HepG2 (cell line): ENCODE data around the gene PLXNA4. TPM values are rescaled to one million over a fixed set of nuclear protein-coding genes. Genes with fewer than 3 reads are reported as not detected.

Source experiments
- ATAC-seq: fragments of 200-7000 bp; cut with Tn5 transposase; 3 replicates; pipeline ENCODE4 v1.9.1; 2020; ENCODE audit warnings: mild to moderate bottlenecking, moderate library complexity
- BruUV-seq: library from RNA; stranded (reverse); fragments of 400-500 nt; replicated peaks from 2 replicates; lab custom pipeline; 2021; lab: Mats Ljungman, UMichigan
- CTCF ChIA-PET: fragments of 300-600 bp; formaldehyde crosslinking; extraction: SDS; loops from one replicate; lab custom pipeline; 2021; ENCODE audit warnings: low total read pairs, inconsistent platforms, low intra/inter-chr PET ratio; lab: Yijun Ruan, JAX
- POLR2A ChIA-PET: fragments of 350-600 bp; sonication (Branson Sonifier 250); formaldehyde crosslinking; loops from one replicate; lab custom pipeline; 2020; ENCODE audit warnings: antibody characterized with exemption, inconsistent platforms; lab: Yijun Ruan, JAX
- DNase-seq: peaks from one replicate; pipeline ENCODE4 v3.0.0-alpha.2; 2015; ENCODE audit warnings: low spot score
- FAIRE-seq: peaks from 3 replicates; lab custom pipeline; 2011; peaks lifted over from hg19 to GRCh38; lab: Jason Lieb, UNC
- H2AFZ ChIP-seq: one replicate; pipeline ENCODE4 v1.6.1; 2011; ENCODE audit warnings: low read length, inconsistent platforms
- H3K27ac ChIP-seq: fragments of 300-600 bp; 3 replicates; pipeline ENCODE4 v1.8.0; 2011; ENCODE audit warnings: mixed run types, mild to moderate bottlenecking, mixed read lengths, low read length, inconsistent platforms; ENCODE audit not compliant: insufficient read depth; ENCODE audit errors: extremely low read length
- H3K27me3 ChIP-seq, 2 experiments: fragments of 200-600 bp in 1 of 2; 2 replicates in 1 of 2; 3 replicates in 1 of 2; pipeline versions ENCODE4 v1.6.0 to v1.8.0; 2011; ENCODE audit warnings: low read length in 2 of 2, mild to moderate bottlenecking in 2 of 2, moderate library complexity in 2 of 2, inconsistent platforms in 1 of 2; ENCODE audit not compliant: insufficient read depth in 2 of 2, control insufficient read depth in 1 of 2
- H3K36me3 ChIP-seq, 2 experiments: fragments of 200-600 bp in 1 of 2; replicated peaks in 1 of 2; 2 replicates in 1 of 2; 3 replicates in 1 of 2; pipeline versions ENCODE4 v1.5.1 to v1.8.0; 2011; ENCODE audit warnings: low read length in 2 of 2, inconsistent platforms in 1 of 2; ENCODE audit not compliant: insufficient read depth in 2 of 2, control insufficient read depth in 1 of 2
- H3K4me1 ChIP-seq: 2 replicates; pipeline ENCODE4 v1.5.1; 2012; ENCODE audit warnings: low read length, inconsistent platforms; ENCODE audit not compliant: insufficient read depth
- H3K4me2 ChIP-seq: 2 replicates; pipeline ENCODE4 v1.6.0; 2011; ENCODE audit warnings: low read depth, low read length, inconsistent platforms
- H3K4me3 ChIP-seq, 3 experiments: fragments of 200-600 bp in 1 of 3; sonication (generic), shearing (Covaris generic) in 1 of 3; replicated peaks in 1 of 3; 2 replicates each; pipeline ENCODE4 v1.5.1; 2011 to 2016; ENCODE audit warnings: low read length in 3 of 3, inconsistent platforms in 2 of 3, low read depth in 2 of 3, mild to moderate bottlenecking in 2 of 3, control low read depth in 1 of 3, mixed read lengths in 1 of 3; ENCODE audit not compliant: insufficient read depth in 1 of 3
- H3K79me2 ChIP-seq: one replicate; pipeline ENCODE4 v1.6.1; 2011; ENCODE audit warnings: low read length, inconsistent platforms; ENCODE audit not compliant: insufficient read depth
- H3K9ac ChIP-seq: 2 replicates; pipeline ENCODE4 v1.6.0; 2011; ENCODE audit warnings: mild to moderate bottlenecking, low read depth, low read length, inconsistent platforms; ENCODE audit not compliant: insufficient read depth
- H3K9me3 ChIP-seq: 2 replicates; pipeline ENCODE4 v1.5.1; 2012; ENCODE audit warnings: mild to moderate bottlenecking, low read length
- H4K20me1 ChIP-seq: 2 replicates; pipeline ENCODE4 v1.6.0; 2011; ENCODE audit warnings: inconsistent platforms, mild to moderate bottlenecking, low read length, moderate library complexity; ENCODE audit not compliant: insufficient read depth
- FOXO4 ChIP-seq: sonication (generic); formaldehyde crosslinking; conservative IDR thresholded peaks from 2 replicates; pipeline ENCODE4 v1.8.1; 2023; ENCODE audit warnings: missing genetic modification reagents
- HCFC1 ChIP-seq: fragments of 150-350 bp; IDR thresholded peaks from 2 replicates; pipeline ENCODE4 v1.6.1; 2014; ENCODE audit warnings: low read depth, low read length
- HDAC6 ChIP-seq: fragments of 200-600 bp; sonication (generic); IDR thresholded peaks from 2 replicates; pipeline ENCODE4 v1.7.0; 2017; ENCODE audit warnings: mild to moderate bottlenecking, antibody characterized with exemption, low read length, low read depth
- HMG20A ChIP-seq: IDR thresholded peaks from 2 replicates; pipeline ENCODE4 v1.6.1; 2016; ENCODE audit warnings: borderline replicate concordance
- KMT2B ChIP-seq: IDR thresholded peaks from 2 replicates; pipeline ENCODE4 v1.6.1; 2016; ENCODE audit warnings: missing genetic modification reagents, missing compliant biosample characterization
- MIXL1 ChIP-seq: IDR thresholded peaks from 2 replicates; pipeline ENCODE4 v1.6.1; 2016
- NPAS2 ChIP-seq: sonication (generic); formaldehyde crosslinking; IDR thresholded peaks from 2 replicates; pipeline ENCODE4 v1.8.0; 2022; ENCODE audit warnings: mild to moderate bottlenecking, missing genetic modification reagents, borderline replicate concordance
- NR3C1 ChIP-seq: sonication (generic); formaldehyde crosslinking; IDR thresholded peaks from 2 replicates; pipeline ENCODE4 v1.4.0; 2020; ENCODE audit warnings: missing genetic modification reagents
- PREB ChIP-seq: sonication (generic); formaldehyde crosslinking; IDR thresholded peaks from 2 replicates; pipeline ENCODE4 v1.4.0; 2020; ENCODE audit warnings: missing genetic modification reagents
- RFX3 ChIP-seq: IDR thresholded peaks from 2 replicates; pipeline ENCODE4 v1.6.1; 2016; ENCODE audit warnings: missing biosample characterization, missing genetic modification reagents
- SP2 ChIP-seq: sonication (generic); formaldehyde crosslinking; IDR thresholded peaks from 2 replicates; pipeline ENCODE4 v1.5.1; 2020; ENCODE audit warnings: mild to moderate bottlenecking, missing genetic modification reagents
- SRSF1 ChIP-seq: fragments of 200-400 bp; formaldehyde crosslinking; optimal IDR thresholded peaks from 2 replicates; pipeline ENCODE3; 2017; ENCODE audit warnings: mild to moderate bottlenecking, low read depth, low read length, moderate library complexity
- ZNF121 ChIP-seq: sonication (generic); formaldehyde crosslinking; IDR thresholded peaks from 2 replicates; pipeline ENCODE4 v1.5.0; 2020; ENCODE audit warnings: mild to moderate bottlenecking, missing genetic modification reagents
- ZNF256 ChIP-seq: sonication (generic); formaldehyde crosslinking; conservative IDR thresholded peaks from 2 replicates; pipeline ENCODE4 v1.4.0; 2020; ENCODE audit warnings: missing genetic modification reagents
- ZNF30 ChIP-seq: sonication (generic); formaldehyde crosslinking; IDR thresholded peaks from 2 replicates; pipeline ENCODE4 v1.5.0; 2020; ENCODE audit warnings: mild to moderate bottlenecking, missing genetic modification reagents
- ZNF430 ChIP-seq: sonication (generic); formaldehyde crosslinking; IDR thresholded peaks from 2 replicates; pipeline ENCODE4 v1.9.0; 2021; ENCODE audit warnings: mild to moderate bottlenecking, missing genetic modification reagents
- ZNF563 ChIP-seq: sonication (generic); formaldehyde crosslinking; IDR thresholded peaks from 2 replicates; pipeline ENCODE4 v1.8.0; 2022; ENCODE audit warnings: mild to moderate bottlenecking, moderate library complexity, missing genetic modification reagents
- ZNF704 ChIP-seq: sonication (generic); formaldehyde crosslinking; IDR thresholded peaks from 2 replicates; pipeline ENCODE4 v1.8.1; 2023; ENCODE audit warnings: mild to moderate bottlenecking, inconsistent platforms, moderate library complexity, missing genetic modification reagents, borderline replicate concordance
- WGBS: methylation state at CpG from one replicate; pipeline ENCODE4 v1.1.6; 2017; ENCODE audit warnings: low lambda C conversion rate; 5-methylcytosine and 5-hydroxymethylcytosine counted together
- in situ Hi-C: cut with HindIII; loops from 2 replicates; pipeline ENCODE4 v1.10.0; 2017; ENCODE audit warnings: low pct_unique_long_range_greater_than_20kb; ENCODE audit not compliant: extremely low pct_ligation_motif_present
- intact Hi-C: fragments of 100-400 bp; cut with micrococcal nuclease; formaldehyde crosslinking; loops from one replicate; pipeline ENCODE4 v1.10.0; 2022; ENCODE audit not compliant: unreplicated experiment
- polyA plus RNA-seq, 8 experiments: library from polyadenylated mRNA; depleted of rRNA in 3 of 8; stranded (reverse) in 7 of 8; unstranded in 1 of 8; fragments of >200 nt; fragmentation: Illumina TruSeq in 4 of 8; extraction: Trizol in 4 of 8; gene quantifications; 2 replicates each; pipeline versions ENCODE4 v1.2.1 to v1.2.3, GENCODE V29; 2011 to 2016; ENCODE audit warnings: low read depth in 4 of 8, missing spikeins in 1 of 8, mixed read lengths in 1 of 8; ENCODE audit not compliant: insufficient read depth in 1 of 8
- total RNA-seq, 5 experiments: library from RNA; depleted of rRNA; stranded (reverse); fragments of >200 nt; fragmentation: Illumina TruSeq; extraction: Trizol; gene quantifications; 2 replicates each; pipeline ENCODE4 v1.2.3, GENCODE V29; 2016; ENCODE audit warnings: low read depth in 1 of 5

The PLXNA4 gene
- total and polyA plus RNA-seq, 2 of the 13 experiments (the other 11 are each of a cell fraction or from before 2014, with no cell fraction given), result 0.01 to 0.04 TPM

GRCh38 chr7:132521423-132521822 is 54.8 kb downstream of the PLXNA4 start:
- H3K9me3 ChIP-seq, result no peaks in the 10 kb centered on the region
- ATAC-seq (no peak), DNase-seq (no peak), FAIRE-seq (no peak)
- H3K9ac ChIP-seq, result no peak overlapping the region
- CTCF ChIA-PET, result no interaction called here
- no peaks in the 10 kb centered on the region for H3K27me3 ChIP-seq
- no peaks in the 10 kb centered on the region for H4K20me1 ChIP-seq
- 0% methylated on average over 5 of the region's 5 CpGs for WGBS
- H3K27ac ChIP-seq, result no peak overlapping the region
- no peak overlapping the region for H3K4me3 ChIP-seq
- TF ChIP-seq ZNF430 (CRISPR knock-in tag) (no peak), HCFC1 (no peak), KMT2B (no peak), ZNF704 (CRISPR knock-in tag) (no peak), MIXL1 (CRISPR knock-in tag) (no peak), HDAC6 (no peak), PREB (no peak), RFX3 (CRISPR knock-in tag) (no peak), SRSF1 (no peak), HMG20A (CRISPR knock-in tag) (no peak), FOXO4 (CRISPR knock-in tag) (no peak), NPAS2 (no peak), ZNF121 (CRISPR knock-in tag) (no peak), SP2 (no peak), ZNF30 (CRISPR knock-in tag) (no peak), ZNF256 (no peak), ZNF563 (CRISPR knock-in tag) (no peak), NR3C1 (CRISPR knock-in tag) (no peak)
- no peaks in the 10 kb centered on the region for H3K79me2 ChIP-seq
- POLR2A ChIA-PET, result no interaction called here
- no peak overlapping the region for H2AFZ ChIP-seq
- BruUV-seq, result no TSS peak
- intact Hi-C loops (no loop called here), in situ Hi-C loops (no loop called here)
- H3K36me3 ChIP-seq, result no peaks in the 10 kb centered on the region
- no peak overlapping the region for H3K4me2 ChIP-seq
- H3K4me1 ChIP-seq, result no peaks in the 10 kb centered on the region
